Neuronal stem cell (in vitro differentiated cells): ENCODE data around the gene GNPTG.

ENCODE experiments used
- DNase-seq: peaks from one replicate; pipeline ENCODE4 v3.0.0-alpha.2; 2013; ENCODE audit warnings: low spot score
- H2AFZ ChIP-seq: one replicate; pipeline ENCODE4 v1.6.1; 2013; ENCODE audit warnings: mild to moderate bottlenecking, low read length, inconsistent platforms
- H2AK5ac ChIP-seq: 2 replicates; pipeline ENCODE4 v1.6.1; 2013; ENCODE audit warnings: low read depth, mild to moderate bottlenecking, inconsistent platforms, low read length, moderate library complexity, mixed read lengths
- H2BK120ac ChIP-seq: 2 replicates; pipeline ENCODE4 v1.6.1; 2013; ENCODE audit warnings: low read depth, mild to moderate bottlenecking, inconsistent platforms, low read length, moderate library complexity, mixed read lengths
- H2BK12ac ChIP-seq: one replicate; pipeline ENCODE4 v1.6.1; 2013; ENCODE audit warnings: low read length, inconsistent platforms
- H2BK15ac ChIP-seq: 2 replicates; pipeline ENCODE4 v1.6.1; 2013; ENCODE audit warnings: mild to moderate bottlenecking, low read length, inconsistent platforms, mixed read lengths
- H2BK5ac ChIP-seq: one replicate; pipeline ENCODE4 v1.6.1; 2013; ENCODE audit warnings: inconsistent platforms, mild to moderate bottlenecking, low read length, moderate library complexity
- H3K14ac ChIP-seq: one replicate; pipeline ENCODE4 v1.6.1; 2013; ENCODE audit warnings: low read length, inconsistent platforms
- H3K18ac ChIP-seq: 2 replicates; pipeline ENCODE4 v1.6.1; 2013; ENCODE audit warnings: low read length, inconsistent platforms
- H3K23ac ChIP-seq: 2 replicates; pipeline ENCODE4 v1.6.1; 2013; ENCODE audit warnings: low read depth, mild to moderate bottlenecking, mixed read lengths, low read length, inconsistent platforms; ENCODE audit not compliant: poor library complexity
- H3K27ac ChIP-seq: replicated peaks from 3 replicates; pipeline ENCODE4 v1.5.1; 2013; ENCODE audit warnings: low read length, inconsistent platforms
- H3K27me3 ChIP-seq, 3 experiments: 2 replicates each; pipeline ENCODE4 v1.6.1; 2013; ENCODE audit warnings: low read length in 3 of 3, mild to moderate bottlenecking in 2 of 3, inconsistent platforms in 1 of 3, low read depth in 1 of 3, mixed read lengths in 1 of 3, moderate library complexity in 1 of 3; ENCODE audit not compliant: control insufficient read depth in 3 of 3, insufficient read depth in 3 of 3
- H3K36me3 ChIP-seq, 2 donors: replicated peaks in 1 of 2; 2 replicates each; pipeline ENCODE4 v1.6.1; 2013; ENCODE audit warnings: low read length in 2 of 2; ENCODE audit not compliant: control insufficient read depth in 2 of 2, insufficient read depth in 2 of 2
- H3K4ac ChIP-seq: 2 replicates; pipeline ENCODE4 v1.6.1; 2013; ENCODE audit warnings: inconsistent platforms, mild to moderate bottlenecking, low read length, moderate library complexity
- H3K4me1 ChIP-seq, 2 donors: 1 replicate in 1 of 2; 2 replicates in 1 of 2; pipeline ENCODE4 v1.6.1; 2013; ENCODE audit warnings: low read length in 2 of 2, low read depth in 1 of 2; ENCODE audit not compliant: control insufficient read depth in 2 of 2, insufficient read depth in 1 of 2
- H3K4me2 ChIP-seq: one replicate; pipeline ENCODE4 v1.6.1; 2013; ENCODE audit warnings: mild to moderate bottlenecking, low read length, inconsistent platforms; ENCODE audit not compliant: insufficient read depth, poor library complexity, severe bottlenecking
- H3K4me3 ChIP-seq, 2 donors: 2 replicates each; pipeline ENCODE4 v1.5.1; 2013; ENCODE audit warnings: low read length in 2 of 2, mild to moderate bottlenecking in 2 of 2, inconsistent platforms in 1 of 2, moderate library complexity in 1 of 2
- H3K79me1 ChIP-seq: one replicate; pipeline ENCODE4 v1.6.1; 2013; ENCODE audit warnings: low read depth, mild to moderate bottlenecking, inconsistent platforms, low read length, moderate library complexity
- H3K9ac ChIP-seq: one replicate; pipeline ENCODE4 v1.6.1; 2013; ENCODE audit warnings: mild to moderate bottlenecking, low read depth, low read length, inconsistent platforms; ENCODE audit not compliant: poor library complexity
- H3K9me3 ChIP-seq, 2 donors: replicated peaks in 1 of 2; 2 replicates each; pipeline versions ENCODE3 to v1.6.1; 2013; ENCODE audit warnings: low read length in 2 of 2, mild to moderate bottlenecking in 2 of 2, inconsistent platforms in 1 of 2, low read depth in 1 of 2, mixed read lengths in 1 of 2, moderate library complexity in 1 of 2; ENCODE audit not compliant: control insufficient read depth in 2 of 2, insufficient read depth in 1 of 2
- H4K8ac ChIP-seq: one replicate; pipeline ENCODE4 v1.6.1; 2013; ENCODE audit warnings: low read depth, mild to moderate bottlenecking, inconsistent platforms, low read length, moderate library complexity
- H4K91ac ChIP-seq: one replicate; pipeline ENCODE4 v1.6.1; 2013; ENCODE audit warnings: low read length, low read depth, mild to moderate bottlenecking, inconsistent platforms; ENCODE audit not compliant: poor library complexity
- WGBS, 2 donors: extraction: QIAGEN DNeasy Blood & Tissue Kit; methylation state at CpG; one replicate each; pipeline ENCODE4 v1.1.7; 2013; ENCODE audit warnings: missing lambda C conversion rate in 2 of 2, mixed read lengths in 1 of 2; ENCODE audit not compliant: insufficient read length in 2 of 2, insufficient replicate concordance in 1 of 2; ENCODE audit errors: extremely low coverage in 2 of 2; 5-methylcytosine and 5-hydroxymethylcytosine counted together

The GNPTG gene

DNA sequence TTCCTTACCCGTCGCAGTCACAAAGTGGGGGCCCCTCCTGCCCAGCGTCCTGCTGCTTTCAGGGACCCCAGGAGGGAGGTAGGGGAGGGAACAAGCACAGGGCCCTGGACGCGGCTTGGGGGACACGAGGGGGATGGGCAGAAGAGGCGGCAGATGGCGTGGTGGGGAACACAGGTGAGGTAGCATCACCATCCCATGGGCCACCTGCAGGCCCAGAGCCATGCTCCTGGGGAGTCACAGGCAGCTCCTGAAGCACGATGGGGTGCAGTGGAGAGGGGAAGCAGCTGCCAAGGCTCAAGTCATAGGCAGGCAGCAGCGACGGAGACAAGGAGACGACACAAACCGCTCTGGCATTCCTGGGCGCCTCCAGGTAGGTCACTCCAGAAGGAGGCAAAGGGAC, 52.0 kb downstream of the GNPTG start:
- H3K9me3 ChIP-seq, result peaks cover 0 to 2% of the 10 kb centered on the region in 2 donors
- H2BK12ac ChIP-seq, result no peak overlapping the region
- H3K4me3 ChIP-seq, result no peak overlapping the region
- no peak overlapping the region for H2AK5ac ChIP-seq
- no peak overlapping the region for H3K27ac ChIP-seq
- no CpG with 5 or more reads among the region's 14 CpGs for WGBS, 2 donors
- H2BK120ac ChIP-seq, result no peak overlapping the region
- no peak for DNase-seq
- H2BK15ac ChIP-seq, result no peak overlapping the region
- H3K36me3 ChIP-seq, result peaks cover 24 to 28% of the 10 kb centered on the region in 2 donors
- H2BK5ac ChIP-seq, result no peak overlapping the region
- peaks cover 5% of the 10 kb centered on the region in 2 donors for H3K4me1 ChIP-seq
- peak overlapping the region; percentile 55 for H3K23ac ChIP-seq
- H3K14ac ChIP-seq, result no peak overlapping the region
- H4K8ac ChIP-seq, result no peak overlapping the region
- no peaks in the 10 kb centered on the region for H3K27me3 ChIP-seq
- H3K18ac ChIP-seq, result no peak overlapping the region
- H3K9ac ChIP-seq, result peak overlapping the region; percentile 51
- no peak overlapping the region for H2AFZ ChIP-seq
- H4K91ac ChIP-seq, result no peak overlapping the region
- H3K4me2 ChIP-seq, result no peak overlapping the region
- peaks cover 33% of the 10 kb centered on the region for H3K79me1 ChIP-seq
- no peak overlapping the region for H3K4ac ChIP-seq

DNA sequence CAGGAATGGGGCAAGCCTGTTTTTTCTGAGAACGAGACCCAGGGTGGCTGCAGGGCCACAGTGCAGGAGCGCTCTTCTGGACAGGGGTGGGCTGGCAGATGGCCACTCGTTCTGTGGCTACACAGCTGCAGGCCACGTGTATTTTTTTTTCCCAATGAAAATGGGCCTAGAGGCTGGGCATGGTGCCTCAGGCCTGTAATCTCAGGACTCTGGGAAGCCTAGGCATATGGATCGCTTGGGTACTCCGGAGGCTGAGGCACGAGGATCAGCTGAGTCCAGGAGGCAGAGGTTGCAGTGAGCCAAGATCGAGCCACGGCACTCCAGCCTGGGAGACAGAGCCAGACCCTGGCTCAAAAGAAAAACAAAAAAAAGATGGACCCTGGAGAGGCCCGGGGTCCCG, 56.0 kb downstream of the GNPTG start:
- Histone ChIP-seq H3K4ac (peak overlapping the region; percentile 53), H3K79me1 (peaks cover 23% of the 10 kb centered on the region), H2BK12ac (peak overlapping the region; percentile 58), H2BK120ac (no peak overlapping the region), H3K27me3 (no peaks in the 10 kb centered on the region), H2AFZ (peak overlapping the region; percentile 31), H3K18ac (peak overlapping the region; percentile 89), H3K23ac (no peak overlapping the region), H3K27ac (peak overlapping the region; percentile 79), H3K4me1 (peaks cover 5% of the 10 kb centered on the region in 2 donors), H2BK5ac (no peak overlapping the region), H4K91ac (peak overlapping the region; percentile 72), H3K9me3 (peaks cover 0 to 2% of the 10 kb centered on the region in 2 donors), H3K14ac (no peak overlapping the region), H4K8ac (no peak overlapping the region), H3K4me3 (peak overlapping the region; percentile 15 to 46), H2BK15ac (peak overlapping the region; percentile 75), H3K36me3 (peaks cover 13 to 19% of the 10 kb centered on the region in 2 donors), H2AK5ac (peak overlapping the region; percentile 92), H3K4me2 (peak overlapping the region; percentile 100), H3K9ac (no peak overlapping the region)
- no peak for DNase-seq
- no CpG with 5 or more reads among the region's 11 CpGs for WGBS, 2 donors

DNA sequence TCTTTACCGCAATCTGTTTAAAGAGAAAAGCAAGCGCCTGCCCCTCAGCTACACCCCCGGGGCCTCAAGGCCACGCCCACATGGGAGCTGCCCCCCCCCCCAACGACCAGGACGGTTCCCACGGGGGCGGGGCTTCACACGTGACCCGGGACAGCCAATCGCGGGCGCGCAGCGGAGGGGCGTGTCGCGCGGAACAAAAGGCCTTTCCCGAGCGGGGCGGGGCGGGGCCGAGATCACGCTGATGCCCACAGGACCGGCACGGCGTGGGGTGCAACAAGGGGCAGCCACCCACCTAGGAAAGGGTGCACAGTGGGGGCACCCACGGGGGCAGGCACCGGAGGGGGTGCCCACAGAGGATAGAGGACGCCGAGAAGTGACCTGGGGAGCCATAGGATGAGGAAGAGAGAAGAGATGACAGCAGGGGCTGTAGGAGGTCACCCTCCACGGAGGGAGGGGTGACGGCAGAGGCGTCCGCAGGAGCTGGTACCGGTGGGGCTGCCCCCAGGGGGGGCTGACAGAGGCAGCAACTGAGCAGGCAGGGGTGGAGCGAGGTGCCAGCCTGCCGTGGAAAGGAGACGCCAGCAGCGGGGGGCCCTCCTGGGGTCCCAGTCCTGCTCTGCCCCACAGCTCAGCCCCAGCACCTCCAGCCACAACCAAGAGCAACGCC, 56.6 kb downstream of the GNPTG start:
- Histone ChIP-seq H2BK15ac (peak overlapping the region; percentile 97), H2BK12ac (peak overlapping the region; percentile 73), H2BK120ac (peak overlapping the region; percentile 28), H3K36me3 (peaks cover 10 to 17% of the 10 kb centered on the region in 2 donors), H3K4me2 (peak overlapping the region; percentile 100), H2AFZ (peak overlapping the region; percentile 96), H4K91ac (no peak overlapping the region), H4K8ac (peak overlapping the region; percentile 82), H3K27me3 (no peaks in the 10 kb centered on the region), H3K4ac (peak overlapping the region; percentile 89), H2BK5ac (peak overlapping the region; percentile 93), H3K14ac (peak overlapping the region; percentile 94), H3K9me3 (peaks cover 0 to 2% of the 10 kb centered on the region in 2 donors), H3K4me1 (peaks cover 5% of the 10 kb centered on the region in 2 donors), H3K27ac (peak overlapping the region; percentile 79), H3K4me3 (peak overlapping the region; percentile 69 to 90), H2AK5ac (peak overlapping the region; percentile 88), H3K23ac (peak overlapping the region; percentile 80), H3K9ac (peak overlapping the region; percentile 98), H3K79me1 (peaks cover 23% of the 10 kb centered on the region), H3K18ac (peak overlapping the region; percentile 99)
- WGBS, 2 donors, result no CpG with 5 or more reads among the region's 42 CpGs
- peak; percentile 93 for DNase-seq

DNA sequence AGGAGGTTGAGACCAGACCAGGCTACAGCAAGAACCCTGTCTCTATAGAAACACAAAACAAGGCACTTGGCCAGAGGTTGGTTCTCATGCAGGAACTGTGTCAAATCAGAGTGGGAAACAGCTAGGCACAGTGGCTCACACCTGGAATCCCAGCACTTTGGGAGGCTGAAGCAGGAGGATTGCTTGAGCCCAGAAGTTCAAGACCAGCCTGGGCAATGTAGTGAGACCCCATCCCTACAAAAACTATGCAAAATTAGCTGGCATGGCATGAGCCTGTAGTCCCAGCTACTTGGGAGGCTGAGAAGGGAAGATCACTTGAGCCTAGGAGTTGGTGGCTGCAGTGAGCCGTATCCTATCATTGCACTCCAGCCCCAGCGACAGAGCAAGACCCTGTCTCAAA, 61.1 kb downstream of the GNPTG start:
- H3K4me1 ChIP-seq, result peaks cover 2 to 7% of the 10 kb centered on the region in 2 donors
- H2BK120ac ChIP-seq, result no peak overlapping the region
- H3K9me3 ChIP-seq, result no peaks in the 10 kb centered on the region
- peaks cover 8% of the 10 kb centered on the region for H3K79me1 ChIP-seq
- H3K36me3 ChIP-seq, result peaks cover 3 to 14% of the 10 kb centered on the region in 2 donors
- H3K23ac ChIP-seq, result no peak overlapping the region
- H4K91ac ChIP-seq, result no peak overlapping the region
- H2BK12ac ChIP-seq, result no peak overlapping the region
- H3K9ac ChIP-seq, result no peak overlapping the region
- H2AK5ac ChIP-seq, result no peak overlapping the region
- no peak for DNase-seq
- H3K4ac ChIP-seq, result no peak overlapping the region
- H2BK15ac ChIP-seq, result no peak overlapping the region
- H3K4me3 ChIP-seq, result no peak overlapping the region
- no peak overlapping the region for H3K14ac ChIP-seq
- no peaks in the 10 kb centered on the region for H3K27me3 ChIP-seq
- H2BK5ac ChIP-seq, result no peak overlapping the region
- H3K27ac ChIP-seq, result no peak overlapping the region
- H2AFZ ChIP-seq, result no peak overlapping the region
- no CpG with 5 or more reads among the region's 2 CpGs for WGBS, 2 donors
- no peak overlapping the region for H4K8ac ChIP-seq
- H3K18ac ChIP-seq, result no peak overlapping the region
- H3K4me2 ChIP-seq, result no peak overlapping the region
